H7 (cell line): ENCODE results near the gene CLK1. TPM values are rescaled to one million over a fixed set of nuclear protein-coding genes. Genes with fewer than 3 reads are reported as not detected.
A peak's percentile ranks its signal among the peaks of the same experiment; 100 is the strongest.
"Not testable (repeated sequence)": the region's sequence is repeated elsewhere in the genome, so short reads cannot be mapped to it uniquely, and the experiment has no call there.

ENCODE experiments used
- DNase-seq: peaks from one replicate; pipeline ENCODE4 v3.0.0; 2012
- H3K27me3 ChIP-seq: 2 replicates; pipeline ENCODE4 v1.6.0; 2011; ENCODE audit warnings: mild to moderate bottlenecking, low read length; ENCODE audit not compliant: control insufficient read depth, insufficient read depth
- H3K36me3 ChIP-seq: replicated peaks from 2 replicates; pipeline ENCODE4 v1.5.1; 2011; ENCODE audit warnings: low read length; ENCODE audit not compliant: control insufficient read depth, insufficient read depth
- H3K4me3 ChIP-seq: 2 replicates; pipeline ENCODE4 v1.5.1; 2011; ENCODE audit warnings: low read depth, mild to moderate bottlenecking, control low read depth, low read length, moderate library complexity; ENCODE audit not compliant: insufficient read depth
- total RNA-seq: library from RNA; depleted of rRNA; stranded (reverse); fragments of >200 nt; shearing (Covaris generic); gene quantifications from 2 replicates; pipeline ENCODE4 v1.2.3, GENCODE V29; 2014

CLK1 gene
- total RNA-seq, 1 experiment from 2014 or later, result 14.7 TPM

DNA sequence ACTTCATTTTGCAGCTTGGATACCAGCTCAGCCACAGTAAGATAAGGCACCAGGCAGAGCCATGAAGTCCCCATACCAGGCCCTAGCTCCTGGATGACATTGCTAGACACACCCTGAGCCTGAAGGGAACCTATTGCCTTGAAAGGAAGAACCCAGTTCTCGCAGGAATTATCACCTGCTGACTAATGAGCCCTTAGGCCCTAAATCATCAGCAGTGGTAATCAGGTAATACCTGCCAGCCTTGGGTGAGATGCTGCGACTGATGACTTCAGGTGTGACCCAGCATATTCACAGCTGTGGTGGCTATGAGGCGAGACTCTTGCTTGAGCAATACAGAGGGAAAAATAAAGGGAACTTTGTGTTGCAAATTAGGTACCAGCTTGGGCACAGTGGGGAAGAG, 24.9 kb downstream of the CLK1 start:
- H3K4me3 ChIP-seq, result no peak overlapping the region
- no peak for DNase-seq
- H3K27me3 ChIP-seq, result no peaks in the 10 kb centered on the region
- no peaks in the 10 kb centered on the region for H3K36me3 ChIP-seq

- Histone ChIP-seq H3K27me3 (no peaks in the 10 kb centered on the region), H3K36me3 (no peaks in the 10 kb centered on the region), H3K4me3 (no peak overlapping the region)
- DNase-seq, result no peak
These were observed 29.8 kb downstream of the CLK1 start for GRCh38 chr2:200834701-200835100.

- Histone ChIP-seq H3K4me3 (no peak overlapping the region), H3K36me3 (no peaks in the 10 kb centered on the region), H3K27me3 (no peaks in the 10 kb centered on the region)
- DNase-seq, result peak; percentile 45
These were observed 35.2 kb downstream of the CLK1 start for GRCh38 chr2:200829258-200829655.

GRCh38 chr2:200828572-200829257, 35.7 kb downstream of the CLK1 start:
- DNase-seq, result no peak
- no peaks in the 10 kb centered on the region for H3K27me3 ChIP-seq
- H3K4me3 ChIP-seq, result no peak overlapping the region
- no peaks in the 10 kb centered on the region for H3K36me3 ChIP-seq

DNA sequence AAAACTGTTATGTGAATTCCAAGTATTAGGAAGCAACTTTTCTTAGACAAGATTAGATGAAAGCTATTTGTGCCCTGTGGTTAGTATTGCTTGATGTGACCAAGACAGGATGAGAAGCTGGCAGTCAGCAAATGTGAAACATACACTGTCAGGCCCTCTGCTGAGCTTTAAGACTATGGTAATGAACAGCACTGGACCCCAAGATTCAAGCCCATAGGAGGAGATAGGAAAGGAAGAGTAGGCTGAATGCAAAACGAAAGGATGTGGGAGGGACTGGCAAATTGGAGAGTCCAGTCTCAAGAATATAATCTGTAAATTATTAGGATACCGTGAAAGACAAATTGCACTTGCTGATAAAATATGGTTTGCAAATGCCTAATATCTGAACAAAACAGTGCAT, 36.4 kb downstream of the CLK1 start:
- H3K36me3 ChIP-seq, result no peaks in the 10 kb centered on the region
- no peak overlapping the region for H3K4me3 ChIP-seq
- no peaks in the 10 kb centered on the region for H3K27me3 ChIP-seq
- DNase-seq, result no peak

- Histone ChIP-seq H3K36me3 (peaks cover 39% of the 10 kb centered on the region), H3K27me3 (no peaks in the 10 kb centered on the region), H3K4me3 (no peak overlapping the region)
- DNase-seq, result no peak
These were observed 42.7 kb downstream of the CLK1 start for GRCh38 chr2:200821686-200822245.

DNA sequence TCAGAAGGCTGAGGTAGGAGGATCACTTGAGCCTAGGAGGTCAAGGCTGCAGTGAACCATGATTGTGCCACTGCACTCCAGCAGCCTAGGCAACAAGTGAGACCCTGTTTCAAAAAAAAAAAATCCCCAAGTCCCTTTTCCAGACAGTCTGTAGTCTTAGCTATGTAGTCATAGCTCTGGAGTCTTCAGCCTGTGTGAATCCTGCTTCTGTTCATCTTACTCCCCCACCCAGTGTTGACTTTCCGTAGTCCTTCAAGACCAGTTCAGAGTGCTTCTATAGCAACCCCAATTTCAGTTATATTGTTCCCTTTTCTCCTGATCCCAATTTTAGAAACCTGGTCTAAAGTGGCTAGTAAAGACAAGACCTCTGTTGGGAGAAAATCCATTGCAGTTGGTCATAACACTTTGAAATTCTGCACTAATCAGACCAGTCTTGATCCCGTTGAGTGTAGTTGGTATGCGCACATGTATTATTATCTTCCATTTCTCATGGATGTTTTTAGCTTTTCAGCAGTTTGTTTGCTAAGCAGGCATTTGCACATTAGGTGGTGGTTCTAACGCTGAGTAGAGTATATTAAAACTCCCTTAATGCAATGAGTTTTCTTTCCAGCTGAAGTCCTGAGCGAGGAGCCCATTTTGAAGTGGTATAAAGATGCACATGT, 43.8 kb downstream of the CLK1 start:
- no peak for DNase-seq
- Histone ChIP-seq H3K27me3 (no peaks in the 10 kb centered on the region), H3K4me3 (no peak overlapping the region), H3K36me3 (peaks cover 45% of the 10 kb centered on the region)

DNA sequence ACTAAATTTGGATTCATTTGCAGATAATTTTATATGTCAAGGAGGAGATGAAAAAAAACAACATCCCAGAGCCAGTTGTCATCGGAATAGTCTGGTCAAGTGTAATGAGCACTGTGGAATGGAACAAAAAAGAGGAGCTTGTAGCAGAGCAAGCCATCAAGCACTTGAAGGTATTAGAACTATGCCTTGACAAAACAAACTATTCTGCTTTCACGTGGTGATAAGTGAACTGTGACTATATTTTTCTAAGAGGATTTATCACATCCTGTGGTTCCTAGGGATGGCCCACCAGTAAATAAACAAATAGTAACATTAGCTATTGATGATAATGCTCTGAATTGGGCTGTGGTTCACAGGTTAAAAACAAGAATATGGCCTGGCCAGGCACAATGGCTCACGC, 45.7 kb downstream of the CLK1 start:
- not testable (repeated sequence) for H3K4me3 ChIP-seq, H3K27me3 ChIP-seq, DNase-seq
- peaks cover 58% of the 10 kb centered on the region for H3K36me3 ChIP-seq

DNA sequence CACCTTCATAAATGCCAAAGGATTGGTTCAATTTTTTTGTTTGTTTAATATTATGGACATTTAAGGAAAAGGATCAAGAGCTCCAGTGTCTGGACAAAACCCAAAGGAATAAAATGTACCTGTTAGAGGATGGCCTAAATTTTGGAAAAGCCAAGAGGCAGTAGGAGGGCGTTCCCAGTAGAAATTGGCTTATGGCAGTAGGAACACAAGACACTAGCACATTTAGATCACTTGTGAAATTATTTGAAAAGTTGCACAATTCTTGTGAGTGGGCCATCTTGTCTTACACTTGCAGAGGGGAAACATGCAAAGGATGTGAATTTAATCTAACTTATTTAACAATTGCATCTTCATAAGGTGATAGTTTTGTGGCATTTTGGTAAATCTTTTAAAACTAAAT, 49.5 kb downstream of the CLK1 start:
- H3K4me3 ChIP-seq, result no peak overlapping the region
- no peaks in the 10 kb centered on the region for H3K27me3 ChIP-seq
- H3K36me3 ChIP-seq, result peaks cover 43% of the 10 kb centered on the region
- DNase-seq, result no peak

DNA sequence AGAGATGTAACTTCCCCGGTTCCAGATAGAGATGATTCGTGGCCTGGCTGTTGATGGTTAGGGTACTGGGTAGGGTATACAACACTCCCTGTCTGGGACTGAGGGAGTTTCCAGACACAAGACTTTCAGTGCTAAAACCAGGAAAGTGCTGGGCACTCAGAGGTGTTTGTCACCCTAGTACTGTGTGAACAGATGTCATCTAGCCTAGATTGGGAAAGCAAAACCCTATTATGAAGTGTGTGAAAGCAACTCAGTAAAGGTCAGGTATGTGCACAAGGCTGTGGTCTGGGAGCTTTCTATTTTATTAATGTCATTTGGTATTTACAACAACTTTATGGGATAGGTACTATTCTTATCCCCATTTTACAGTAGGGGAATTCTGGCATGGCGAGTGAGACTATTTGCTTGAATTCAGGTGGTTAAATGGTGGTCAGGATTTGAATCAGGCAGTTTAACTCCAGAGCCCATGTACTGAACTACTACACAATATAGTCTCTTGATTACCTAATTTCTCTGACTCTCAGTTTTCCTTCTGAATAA, 50.1 kb downstream of the CLK1 start:
- H3K27me3 ChIP-seq, result no peaks in the 10 kb centered on the region
- no peak overlapping the region for H3K4me3 ChIP-seq
- DNase-seq, result no peak
- peaks cover 41% of the 10 kb centered on the region for H3K36me3 ChIP-seq

DNA sequence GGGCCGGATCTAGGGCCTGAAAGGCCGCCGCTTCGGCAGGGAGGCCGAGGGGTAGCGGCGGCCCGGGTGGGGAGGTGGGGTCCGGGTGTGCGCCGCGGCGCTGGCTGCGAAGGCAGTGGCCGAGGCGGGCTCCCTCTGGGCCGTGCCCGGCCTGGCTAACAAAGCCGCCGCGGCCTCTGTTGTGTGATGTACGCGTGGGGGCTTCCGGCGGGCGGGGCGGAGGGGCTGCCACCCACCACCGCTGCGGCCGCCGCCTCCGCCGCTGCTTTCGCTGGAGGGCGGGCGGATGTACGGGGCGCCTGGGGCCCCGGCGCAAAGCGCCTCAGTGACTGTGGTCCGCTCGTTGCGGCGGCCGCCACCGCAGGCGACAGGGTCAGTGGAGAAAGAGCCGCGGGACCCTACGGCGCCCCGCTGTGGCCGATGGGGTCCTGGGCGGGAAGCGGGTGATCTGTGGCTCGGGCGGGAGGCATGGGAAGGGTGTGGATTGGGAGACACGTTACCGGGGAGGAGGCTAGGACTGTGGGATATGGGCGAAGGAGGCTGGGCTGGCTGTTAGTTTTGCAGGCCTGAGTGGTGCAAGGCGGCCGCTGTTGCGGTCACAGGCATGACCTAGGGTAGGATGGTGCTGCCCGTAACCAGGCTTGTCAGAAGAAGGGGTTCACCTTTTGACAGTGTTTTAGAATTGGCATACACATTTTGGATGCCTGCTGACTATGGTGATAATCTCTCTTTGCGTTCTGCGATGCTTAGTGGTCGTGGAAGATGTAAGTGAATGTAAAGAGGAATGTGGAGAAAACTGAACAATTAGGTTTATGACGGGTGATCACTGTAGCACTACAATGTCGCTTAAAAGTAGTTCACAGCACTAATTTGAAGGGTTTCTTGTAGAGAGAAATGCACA, 52.1 kb downstream of the CLK1 start:
- DNase-seq, result peak; percentile 73
- peak overlapping the region; percentile 84 for H3K4me3 ChIP-seq
- peaks cover 25% of the 10 kb centered on the region for H3K36me3 ChIP-seq
- H3K27me3 ChIP-seq, result no peaks in the 10 kb centered on the region

- H3K27me3 ChIP-seq, result no peaks in the 10 kb centered on the region
- H3K4me3 ChIP-seq, result peak within 1 kb of the TSS; percentile 84
- peak; percentile 99 for DNase-seq
- peaks cover 17% of the 10 kb centered on the region for H3K36me3 ChIP-seq
These were observed 52.9 kb downstream of the CLK1 start, which contains the start of gene BZW1 for GRCh38 chr2:200811333-200812121. BZW1 (plus strand) TSS chr2:200811910; CDS start chr2:200813218, 1,308 bp downstream.

- DNase-seq, result peak; percentile 22
- Histone ChIP-seq H3K36me3 (peaks cover 14% of the 10 kb centered on the region), H3K4me3 (peak overlapping the region; percentile 43), H3K27me3 (no peaks in the 10 kb centered on the region)
These were observed 53.5 kb downstream of the CLK1 start for GRCh38 chr2:200810998-200811332.
